HFFc6 (cell line): Measurements from ENCODE around the gene BRAF. TPM values are rescaled to one million over a fixed set of nuclear protein-coding genes. Genes with fewer than 3 reads are reported as not detected.

Experiments
- DNase-seq: peaks from one replicate; pipeline ENCODE4 v3.0.0-alpha.2; 2018
- H3K27ac Mint-ChIP-seq: 2 replicates; pipeline ENCODE4 v1.8.0; 2020; ENCODE audit warnings: mild to moderate bottlenecking, mixed read lengths
- H3K27me3 Mint-ChIP-seq: 2 replicates; pipeline ENCODE4 v1.8.0; 2021; ENCODE audit warnings: mild to moderate bottlenecking, moderate library complexity, mixed read lengths; ENCODE audit not compliant: insufficient read depth
- H3K36me3 Mint-ChIP-seq: 2 replicates; pipeline ENCODE4 v1.8.0; 2021; ENCODE audit warnings: low read depth, mixed read lengths
- H3K4me1 Mint-ChIP-seq: 2 replicates; pipeline ENCODE4 v1.8.0; 2020; ENCODE audit warnings: low read depth, mixed read lengths
- H3K4me3 Mint-ChIP-seq: 2 replicates; pipeline ENCODE4 v1.8.0; 2020; ENCODE audit warnings: mild to moderate bottlenecking, moderate library complexity, mixed read lengths
- H3K9me3 Mint-ChIP-seq: 2 replicates; pipeline ENCODE4 v1.8.0; 2020; ENCODE audit warnings: mild to moderate bottlenecking, mixed read lengths
- CTCF ChIP-seq: fragments of 200-600 bp; sonication (generic); IDR thresholded peaks from 2 replicates; pipeline ENCODE4 v1.5.0; 2021; ENCODE audit warnings: antibody characterized with exemption, mild to moderate bottlenecking
- total RNA-seq, 6 experiments: library from RNA; stranded (reverse); fragmentation: NEBNext Ultra II Directional; extraction: Animal tissue kit (Norgen Biotek cat#: 25700); gene quantifications; 2 replicates in 1 of 6; 3 replicates in 5 of 6; pipeline ENCODE4 v1.2.3, GENCODE V29; 2021

The BRAF gene
- total RNA-seq, 6 experiments from 2014 or later = 20.3 to 24.2 (median 22.8) TPM

- H3K36me3 Mint-ChIP-seq = peaks cover 8% of the 10 kb centered on the region
- no peaks in the 10 kb centered on the region; the same call in 1 of the 2 replicates for H3K27me3 Mint-ChIP-seq
- no peaks in the 10 kb centered on the region for H3K9me3 Mint-ChIP-seq
- TF ChIP-seq CTCF = no peak
- H3K4me3 Mint-ChIP-seq = no peak overlapping the region
- no peak for DNase-seq
- H3K4me1 Mint-ChIP-seq = no peaks in the 10 kb centered on the region
- no peak overlapping the region for H3K27ac Mint-ChIP-seq
These were observed 240.4 kb downstream of the BRAF start for GRCh38 chr7:140684066-140684950.

- no peak overlapping the region for H3K27ac Mint-ChIP-seq
- peaks cover 12% of the 10 kb centered on the region for H3K36me3 Mint-ChIP-seq
- H3K9me3 Mint-ChIP-seq = no peaks in the 10 kb centered on the region
- no peaks in the 10 kb centered on the region for H3K4me1 Mint-ChIP-seq
- no peak for TF ChIP-seq CTCF
- DNase-seq = no peak
- H3K4me3 Mint-ChIP-seq = no peak overlapping the region
- no peaks in the 10 kb centered on the region; the same call in 1 of the 2 replicates for H3K27me3 Mint-ChIP-seq
These were observed 241.1 kb downstream of the BRAF start for GRCh38 chr7:140683657-140684056.

- no peaks in the 10 kb centered on the region for H3K9me3 Mint-ChIP-seq
- H3K4me3 Mint-ChIP-seq = no peak overlapping the region
- no peaks in the 10 kb centered on the region for H3K4me1 Mint-ChIP-seq
- no peak overlapping the region for H3K27ac Mint-ChIP-seq
- no peak for TF ChIP-seq CTCF
- DNase-seq = no peak
- H3K27me3 Mint-ChIP-seq = no peaks in the 10 kb centered on the region; the same call in 1 of the 2 replicates
- peaks cover 12% of the 10 kb centered on the region for H3K36me3 Mint-ChIP-seq
These were observed 243.0 kb downstream of the BRAF start for GRCh38 chr7:140681766-140682165.

- Mint-ChIP-seq H3K27me3 (no peaks in the 10 kb centered on the region; the same call in 1 of the 2 replicates), H3K4me1 (no peaks in the 10 kb centered on the region), H3K4me3 (no peak overlapping the region), H3K27ac (no peak overlapping the region), H3K9me3 (no peaks in the 10 kb centered on the region), H3K36me3 (peaks cover 12% of the 10 kb centered on the region)
- no peak for DNase-seq
- no peak for TF ChIP-seq CTCF
These were observed 243.8 kb downstream of the BRAF start for GRCh38 chr7:140680886-140681285.

GRCh38 chr7:140679186-140679585, 245.5 kb downstream of the BRAF start:
- H3K36me3 Mint-ChIP-seq = peaks cover 12% of the 10 kb centered on the region
- H3K4me3 Mint-ChIP-seq = no peak overlapping the region
- H3K27ac Mint-ChIP-seq = no peak overlapping the region

More at GRCh38 chr7:140679186-140679585, 245.5 kb downstream of the BRAF start:
- DNase-seq = no peak
- no peak for TF ChIP-seq CTCF
- Mint-ChIP-seq H3K4me1 (peaks cover 16% of the 10 kb centered on the region), H3K27me3 (no peaks in the 10 kb centered on the region; the same call in 1 of the 2 replicates), H3K9me3 (no peaks in the 10 kb centered on the region)
